ENCODE measurements around the gene ZNF544.

ZNF544 gene

GRCh38 chr19:58227964-58228584, 640 bp upstream of the ZNF544 start:
- peaks cover 36% of the 10 kb centered on the region in 2 experiments for H3K36me3 ChIP-seq (ENCODE audit: control insufficient read depth in 2 of 2, insufficient read depth in 1 of 2, low read length in 2 of 2)
- peak overlapping the region; percentile 93 for H3K4me3 ChIP-seq (ENCODE audit: low read depth, low read length)
- ChIA-PET POLR2A (interaction anchor here (0.6 to 2.3 kb wide), 23 partner anchors 9 to 347 kb away, joined by 3 to 23 read pairs (median 4); partner anchors contain the start of genes CHMP2A, ERVK3-1, ZBTB45 and ZNF274), CTCF (interaction anchor here (0.6 to 1.7 kb wide), 9 partner anchors 9 to 618 kb away, joined by 3 to 5 read pairs (median 4); no protein-coding TSS in a partner anchor)
- H3K27ac ChIP-seq (ENCODE audit: extremely low read depth, low read depth, low read length): peak overlapping the region; percentile 90
- TF ChIP-seq ZBTB6 (tag by site-specific recombination; IDR thresholded peaks at IDR 0.05) (no peak), PBX3 (CRISPR knock-in tag; IDR thresholded peaks at IDR 0.05) (no peak), ZNF266 (tag by site-specific recombination; IDR thresholded peaks at IDR 0.05; ENCODE audit: low read depth) (no peak), KLF8 (tag by site-specific recombination; IDR thresholded peaks at IDR 0.05) (no peak), HIC1 (tag by site-specific recombination; IDR thresholded peaks at IDR 0.05) (0 out of 2 replicates have a peak, but pooled peaks have one; percentile 22), PRDM10 (tag by site-specific recombination; IDR thresholded peaks at IDR 0.05) (peak; percentile 65; the same call in 1 of the 2 replicates)
- H3K9me3 ChIP-seq (ENCODE audit: control insufficient read depth, insufficient read depth, low read depth, low read length): peaks cover 3% of the 10 kb centered on the region
- H3K4me1 ChIP-seq (ENCODE audit: control insufficient read depth, insufficient read depth, low read length): no peaks in the 10 kb centered on the region

GRCh38 chr19:58229255-58229639, 533 bp downstream of the ZNF544 start:
- Histone ChIP-seq H3K4me3 (ENCODE audit: low read depth, low read length) (peak overlapping the region; percentile 93), H3K4me1 (ENCODE audit: control insufficient read depth, insufficient read depth, low read length) (no peaks in the 10 kb centered on the region), H3K36me3 (ENCODE audit: control insufficient read depth in 2 of 2, insufficient read depth in 1 of 2, low read length in 2 of 2) (peaks cover 47 to 48% of the 10 kb centered on the region in 2 experiments), H3K27ac (ENCODE audit: extremely low read depth, low read depth, low read length) (peak overlapping the region; percentile 90; the same call in 1 of the 2 replicates), H3K9me3 (ENCODE audit: control insufficient read depth, insufficient read depth, low read depth, low read length) (peaks cover 3% of the 10 kb centered on the region)
- ChIA-PET POLR2A (interaction anchor here (0.6 to 2.3 kb wide), 21 partner anchors 8 to 346 kb away, joined by 3 to 23 read pairs (median 5); partner anchors contain the start of genes CHMP2A, ZBTB45, ZNF274 and ZNF329), CTCF (interaction anchor here (0.6 to 1.3 kb wide), 5 partner anchors 11 to 291 kb away, joined by 3 to 5 read pairs (median 3); no protein-coding TSS in a partner anchor)
- TF ChIP-seq ZSCAN4 (tag by site-specific recombination; IDR thresholded peaks at IDR 0.05) (no peak), ZNF324 (tag by site-specific recombination; IDR thresholded peaks at IDR 0.05) (no peak), SCRT2 (tag by site-specific recombination; IDR thresholded peaks at IDR 0.05) (peak; percentile 60), ZBTB20 (tag by site-specific recombination; IDR thresholded peaks at IDR 0.05) (no peak), ZNF529 (tag by site-specific recombination; IDR thresholded peaks at IDR 0.05; ENCODE audit: insufficient replicate concordance) (no peak), BCL11B (tag by site-specific recombination; IDR thresholded peaks at IDR 0.05; ENCODE audit: low read depth) (no peak), ZNF138 (tag by site-specific recombination; IDR thresholded peaks at IDR 0.05; ENCODE audit: borderline replicate concordance) (no peak), ZNF391 (tag by site-specific recombination; IDR thresholded peaks at IDR 0.05; ENCODE audit: borderline replicate concordance, low read depth) (no peak), ZNF629 (tag by site-specific recombination; IDR thresholded peaks at IDR 0.05) (no peak), ZNF341 (tag by site-specific recombination; IDR thresholded peaks at IDR 0.05; ENCODE audit: low read depth) (0 out of 2 replicates have a peak, but pooled peaks have one; percentile 24), ZNF398 (tag by site-specific recombination; IDR thresholded peaks at IDR 0.05) (no peak), ATF2 (tag by site-specific recombination; IDR thresholded peaks at IDR 0.05; ENCODE audit: low read depth) (no peak), ZNF677 (tag by site-specific recombination; IDR thresholded peaks at IDR 0.05) (no peak), KLF16 (tag by site-specific recombination; IDR thresholded peaks at IDR 0.05) (no peak)

Measured in HEK293 (cell line).